Tibial nerve (tissue), 4 donors: ENCODE results near the gene HRAS. TPM values are rescaled to one million over a fixed set of nuclear protein-coding genes. Genes with fewer than 3 reads are reported as not detected.

Experiments used
- DNase-seq, 2 donors: peaks; one replicate each; pipeline ENCODE4 v3.0.0-alpha.2; 2019; ENCODE audit warnings: low spot score in 2 of 2
- H3K27ac ChIP-seq, 4 donors: fragments of 200-600 bp; sonication (generic) in 3 of 4; one replicate each; pipeline ENCODE4 v1.5.1; 2017 to 2019; ENCODE audit warnings: mild to moderate bottlenecking in 1 of 4
- H3K27me3 ChIP-seq, 2 donors: fragments of 200-600 bp; sonication (generic) in 1 of 2; one replicate each; pipeline versions ENCODE4 v1.5.1 to v1.6.0; 2017 to 2019
- H3K36me3 ChIP-seq, 3 donors: fragments of 200-600 bp; sonication (generic); one replicate each; pipeline ENCODE4 v1.5.1; 2018 to 2019
- H3K4me1 ChIP-seq, 4 donors: fragments of 200-600 bp; sonication (generic) in 3 of 4; one replicate each; pipeline ENCODE4 v1.5.1; 2017 to 2019
- H3K4me3 ChIP-seq, 4 donors: fragments of 200-600 bp; sonication (generic) in 3 of 4; one replicate each; pipeline ENCODE4 v1.5.1; 2017 to 2019; ENCODE audit warnings: mild to moderate bottlenecking in 1 of 4, moderate library complexity in 1 of 4
- H3K9me3 ChIP-seq, 4 donors: fragments of 200-600 bp; sonication (generic) in 3 of 4; one replicate each; pipeline ENCODE4 v1.5.1; 2017 to 2019
- EP300 ChIP-seq, 2 donors: sonication (generic); formaldehyde crosslinking; IDR thresholded peaks; one replicate each; pipeline ENCODE4 v1.6.1; 2017; ENCODE audit warnings: antibody characterized with exemption in 2 of 2, mild to moderate bottlenecking in 1 of 2
- POLR2A ChIP-seq, 2 donors: fragments of 450-650 bp; IDR thresholded peaks; one replicate each; pipeline ENCODE4 v1.6.1; 2017; ENCODE audit warnings: antibody characterized with exemption in 2 of 2, mild to moderate bottlenecking in 2 of 2, moderate library complexity in 2 of 2
- WGBS, 2 donors: methylation state at CpG; one replicate each; pipeline ENCODE4 v1.1.5; 2018; 5-methylcytosine and 5-hydroxymethylcytosine counted together
- total RNA-seq, 4 donors: library from RNA; depleted of rRNA; stranded (reverse); fragments of >200 nt; gene quantifications; one replicate each; pipeline ENCODE4 v1.1.0, GENCODE V29; 2016
- TF ChIP-seq, protein P1 (sequence below), 5 experiments: fragments of 200-600 bp in 3 of 5; fragments of 450-650 bp in 2 of 5; sonication (generic) in 3 of 5; IDR thresholded peaks; one replicate each; pipeline ENCODE4 v1.5.1; 2016 to 2019; ENCODE audit warnings: antibody characterized with exemption in 5 of 5, mild to moderate bottlenecking in 3 of 5, moderate library complexity in 2 of 5

HRAS gene
- total RNA-seq, 4 donors from 2014 or later, result 64.3 to 71.1 (median 68.1) TPM

DNA sequence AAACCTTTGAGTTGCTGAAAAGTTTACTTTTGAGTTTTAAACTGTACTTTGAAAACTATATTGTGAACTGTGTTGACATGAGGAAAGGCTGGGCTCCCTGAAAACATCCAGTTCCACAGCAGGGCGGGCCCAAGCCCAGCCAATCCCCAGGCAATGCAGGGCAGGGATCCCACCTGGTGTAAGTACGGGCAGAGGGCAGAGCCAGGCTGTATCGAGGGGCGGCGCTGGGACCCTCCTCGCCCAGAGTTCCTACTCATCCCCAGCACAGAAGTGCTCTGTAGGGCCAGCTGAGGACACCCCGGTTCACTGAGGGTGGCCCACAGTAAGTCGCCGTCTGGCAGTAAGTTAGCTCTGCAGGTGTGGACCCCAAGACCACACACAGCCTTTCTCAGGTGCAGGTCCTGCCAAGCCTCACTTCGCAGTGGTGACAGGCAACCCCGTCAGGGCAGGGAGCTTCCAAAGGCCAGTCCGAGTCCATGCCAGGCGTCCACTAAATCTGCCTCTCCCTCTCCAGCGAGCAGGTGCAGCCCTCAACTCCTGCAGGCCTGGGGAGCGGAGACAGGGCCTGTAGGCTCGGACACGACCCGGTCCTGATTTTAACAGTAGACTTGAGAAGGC lies 31.7 kb upstream of the HRAS start:
- peaks cover 0 to 23% (median 9%) of the 10 kb centered on the region in 4 donors for H3K4me1 ChIP-seq
- H3K27me3 ChIP-seq, result no peaks in the 10 kb centered on the region
- no peaks in the 10 kb centered on the region for H3K9me3 ChIP-seq
- TF ChIP-seq POLR2A (IDR thresholded peaks at IDR 0.05) (no peak), EP300 (IDR thresholded peaks at IDR 0.05) (no peak)
- TF ChIP-seq, protein P1, sequence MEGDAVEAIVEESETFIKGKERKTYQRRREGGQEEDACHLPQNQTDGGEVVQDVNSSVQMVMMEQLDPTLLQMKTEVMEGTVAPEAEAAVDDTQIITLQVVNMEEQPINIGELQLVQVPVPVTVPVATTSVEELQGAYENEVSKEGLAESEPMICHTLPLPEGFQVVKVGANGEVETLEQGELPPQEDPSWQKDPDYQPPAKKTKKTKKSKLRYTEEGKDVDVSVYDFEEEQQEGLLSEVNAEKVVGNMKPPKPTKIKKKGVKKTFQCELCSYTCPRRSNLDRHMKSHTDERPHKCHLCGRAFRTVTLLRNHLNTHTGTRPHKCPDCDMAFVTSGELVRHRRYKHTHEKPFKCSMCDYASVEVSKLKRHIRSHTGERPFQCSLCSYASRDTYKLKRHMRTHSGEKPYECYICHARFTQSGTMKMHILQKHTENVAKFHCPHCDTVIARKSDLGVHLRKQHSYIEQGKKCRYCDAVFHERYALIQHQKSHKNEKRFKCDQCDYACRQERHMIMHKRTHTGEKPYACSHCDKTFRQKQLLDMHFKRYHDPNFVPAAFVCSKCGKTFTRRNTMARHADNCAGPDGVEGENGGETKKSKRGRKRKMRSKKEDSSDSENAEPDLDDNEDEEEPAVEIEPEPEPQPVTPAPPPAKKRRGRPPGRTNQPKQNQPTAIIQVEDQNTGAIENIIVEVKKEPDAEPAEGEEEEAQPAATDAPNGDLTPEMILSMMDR (IDR thresholded peaks at IDR 0.05), result no peak
- no peak for DNase-seq
- H3K4me3 ChIP-seq, result peak overlapping the region in 1 of 4 donors; percentile 79
- WGBS, 2 donors, result 90 to 92% methylated on average over 15 to 18 of the region's 18 CpGs
- H3K36me3 ChIP-seq, result no peaks in the 10 kb centered on the region
- peak overlapping the region; percentile 55 to 92 (median 88) for H3K27ac ChIP-seq

DNA sequence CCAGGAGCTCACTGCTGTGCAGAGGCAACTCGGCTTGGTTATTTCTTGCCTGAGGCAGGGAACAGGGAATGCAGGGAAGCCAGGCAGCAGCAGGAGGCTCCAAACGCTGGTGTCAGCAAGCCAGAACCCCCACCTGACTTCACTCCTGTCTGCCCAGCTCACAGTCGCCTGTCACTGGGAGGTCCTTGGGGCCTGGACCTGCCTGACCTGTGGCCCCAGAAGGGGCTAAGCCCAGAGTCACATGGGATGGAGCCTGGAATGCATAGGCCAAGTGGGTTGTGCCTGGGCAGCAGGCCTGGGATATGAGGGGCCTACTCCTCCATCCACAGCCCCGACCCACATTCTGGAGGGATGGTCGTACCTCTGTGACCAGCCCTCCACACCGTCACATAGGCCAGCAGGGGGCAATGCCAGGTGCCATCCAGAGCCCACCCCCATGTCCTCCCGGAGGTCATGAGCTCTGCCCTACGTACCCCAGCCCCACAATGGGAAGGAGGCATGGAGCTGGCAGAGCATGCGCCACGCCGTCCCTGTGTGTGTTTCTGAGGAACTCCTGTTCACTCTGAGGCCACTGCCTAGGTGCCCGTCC lies 30.6 kb upstream of the HRAS start:
- H3K9me3 ChIP-seq, result no peaks in the 10 kb centered on the region
- no peaks in the 10 kb centered on the region for H3K27me3 ChIP-seq
- H3K36me3 ChIP-seq, result no peaks in the 10 kb centered on the region
- H3K27ac ChIP-seq, result no peak overlapping the region
- DNase-seq, result no peak
- TF ChIP-seq, protein P1 (IDR thresholded peaks at IDR 0.05), result no peak
- TF ChIP-seq POLR2A (IDR thresholded peaks at IDR 0.05) (no peak), EP300 (IDR thresholded peaks at IDR 0.05) (no peak)
- H3K4me3 ChIP-seq, result no peak overlapping the region
- peaks cover 0 to 34% (median 13%) of the 10 kb centered on the region in 4 donors for H3K4me1 ChIP-seq
- 86 to 88% methylated on average over 9 to 11 of the region's 12 CpGs for WGBS, 2 donors

DNA sequence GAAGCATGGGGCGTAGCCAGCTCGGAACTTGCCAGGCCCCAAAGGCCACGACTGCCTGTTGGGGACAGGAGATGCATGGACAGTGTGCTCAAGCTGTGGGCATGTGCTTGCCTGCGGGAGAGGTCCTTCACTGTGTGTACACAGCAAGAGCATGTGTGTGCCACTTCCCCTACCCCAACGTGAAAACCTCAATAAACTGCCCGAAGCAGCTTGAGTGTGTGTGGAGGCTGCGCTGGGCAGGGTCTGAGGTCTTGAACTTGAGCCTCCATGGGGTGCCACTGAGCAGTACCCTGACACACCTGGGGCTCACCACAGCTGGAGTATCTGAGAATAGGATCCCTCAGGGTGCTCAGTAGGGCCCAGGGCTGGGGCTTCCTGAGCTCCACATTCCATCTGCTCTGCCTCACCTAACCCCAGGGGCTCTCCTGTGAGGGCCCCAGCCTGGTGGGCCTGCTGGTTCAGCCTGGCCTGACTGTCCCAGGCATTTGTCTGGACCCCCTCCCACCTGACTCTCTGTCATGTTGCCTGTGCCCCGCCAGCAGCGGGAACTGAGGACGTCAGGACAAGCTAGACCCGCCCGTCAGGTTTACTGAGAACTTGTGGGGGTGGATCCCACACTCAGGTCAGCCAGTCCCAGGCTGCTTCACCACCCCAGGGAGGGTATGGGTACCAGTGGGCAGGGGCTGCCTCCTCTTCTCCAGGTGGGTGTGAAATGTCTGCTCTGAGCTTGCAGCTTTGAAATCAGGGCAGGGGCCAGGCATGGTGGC lies 28.6 kb upstream of the HRAS start:
- 77 to 80% methylated on average over 8 to 11 of the region's 12 CpGs for WGBS, 2 donors
- DNase-seq, result no peak
- Histone ChIP-seq H3K36me3 (no peaks in the 10 kb centered on the region), H3K27me3 (peaks cover 0 to 15% of the 10 kb centered on the region in 2 donors), H3K4me3 (no peak overlapping the region), H3K9me3 (no peaks in the 10 kb centered on the region), H3K27ac (no peak overlapping the region), H3K4me1 (peaks cover 0 to 36% (median 12%) of the 10 kb centered on the region in 4 donors)
- no peak for TF ChIP-seq EP300 (IDR thresholded peaks at IDR 0.05)
- TF ChIP-seq POLR2A (IDR thresholded peaks at IDR 0.05), result no peak
- TF ChIP-seq, protein P1 (IDR thresholded peaks at IDR 0.05), result no peak

DNA sequence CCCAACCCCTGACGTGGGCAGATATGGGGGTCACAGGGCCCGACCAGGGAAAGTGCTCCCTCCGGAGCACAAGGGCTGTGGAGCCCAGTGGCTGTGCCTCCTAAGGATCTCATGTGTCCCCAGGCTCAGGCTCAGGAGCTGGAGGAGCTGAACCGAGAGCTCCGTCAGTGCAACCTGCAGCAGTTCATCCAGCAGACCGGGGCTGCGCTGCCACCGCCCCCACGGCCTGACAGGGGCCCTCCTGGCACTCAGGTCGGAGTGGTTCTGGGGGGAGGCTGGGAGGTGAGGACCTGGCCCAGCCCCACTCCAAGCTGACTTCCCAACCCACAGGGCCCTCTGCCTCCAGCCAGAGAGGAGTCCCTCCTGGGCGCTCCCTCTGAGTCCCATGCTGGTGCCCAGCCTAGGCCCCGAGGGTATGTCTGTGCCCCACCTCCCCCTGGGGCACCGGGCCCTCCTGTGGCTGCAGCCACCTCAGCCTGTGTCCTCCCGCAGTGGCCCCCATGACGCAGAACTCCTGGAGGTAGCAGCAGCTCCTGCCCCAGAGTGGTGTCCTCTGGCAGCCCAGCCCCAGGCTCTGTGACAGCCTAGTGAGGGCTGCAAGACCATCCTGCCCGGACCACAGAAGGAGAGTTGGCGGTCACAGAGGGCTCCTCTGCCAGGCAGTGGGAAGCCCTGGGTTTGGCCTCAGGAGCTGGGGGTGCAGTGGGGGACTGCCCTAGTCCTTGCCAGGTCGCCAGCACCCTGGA lies 27.9 kb upstream of the HRAS start:
- Histone ChIP-seq H3K4me1 (peaks cover 0 to 33% (median 11%) of the 10 kb centered on the region in 4 donors), H3K27ac (no peak overlapping the region), H3K36me3 (no peaks in the 10 kb centered on the region), H3K4me3 (no peak overlapping the region), H3K27me3 (peaks cover 0 to 22% of the 10 kb centered on the region in 2 donors), H3K9me3 (no peaks in the 10 kb centered on the region)
- TF ChIP-seq, protein P1 (IDR thresholded peaks at IDR 0.05), result no peak
- TF ChIP-seq POLR2A (IDR thresholded peaks at IDR 0.05) (no peak), EP300 (IDR thresholded peaks at IDR 0.05) (no peak)
- WGBS, 2 donors, result 90 to 91% methylated on average over 7 to 8 of the region's 18 CpGs
- DNase-seq, result no peak
